ENCODE measurements around the gene TMEM163. TPM values are rescaled to one million over a fixed set of nuclear protein-coding genes. Genes with fewer than 3 reads are reported as not detected.

TMEM163 gene
- total and polyA plus RNA-seq, 2 donors (not counting 3 experiments of a cell fraction or from before 2014, with no cell fraction given): 1.0 to 2.8 TPM

DNA sequence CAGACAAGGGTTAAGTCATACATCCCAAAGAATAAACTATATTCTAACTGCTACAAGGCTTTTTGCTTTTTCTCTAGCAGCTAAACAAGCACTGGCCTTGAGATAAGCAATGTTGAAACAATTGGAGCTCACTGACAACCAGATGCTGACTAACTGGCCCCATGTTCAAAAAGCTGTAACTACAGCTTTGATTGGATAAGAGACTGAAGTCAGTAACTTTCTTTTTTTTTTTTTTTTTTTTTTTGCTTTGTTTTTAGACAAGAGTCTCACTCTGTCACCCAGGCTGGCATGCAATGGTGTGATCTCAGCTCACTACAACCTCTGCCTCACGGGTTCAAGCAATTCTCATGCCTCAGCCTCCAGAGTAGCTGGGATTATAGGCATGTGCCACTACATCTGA, 45.4 kb upstream of the TMEM163 start:
- TF ChIP-seq MYC (IDR thresholded peaks at IDR 0.05; ENCODE audit: low read depth, low read length): no peak
- TF ChIP-seq EZH2 (IDR thresholded peaks at IDR 0.05; ENCODE audit: borderline replicate concordance, low read depth, low read length, severe bottlenecking): no peak
- TF ChIP-seq, protein P1, sequence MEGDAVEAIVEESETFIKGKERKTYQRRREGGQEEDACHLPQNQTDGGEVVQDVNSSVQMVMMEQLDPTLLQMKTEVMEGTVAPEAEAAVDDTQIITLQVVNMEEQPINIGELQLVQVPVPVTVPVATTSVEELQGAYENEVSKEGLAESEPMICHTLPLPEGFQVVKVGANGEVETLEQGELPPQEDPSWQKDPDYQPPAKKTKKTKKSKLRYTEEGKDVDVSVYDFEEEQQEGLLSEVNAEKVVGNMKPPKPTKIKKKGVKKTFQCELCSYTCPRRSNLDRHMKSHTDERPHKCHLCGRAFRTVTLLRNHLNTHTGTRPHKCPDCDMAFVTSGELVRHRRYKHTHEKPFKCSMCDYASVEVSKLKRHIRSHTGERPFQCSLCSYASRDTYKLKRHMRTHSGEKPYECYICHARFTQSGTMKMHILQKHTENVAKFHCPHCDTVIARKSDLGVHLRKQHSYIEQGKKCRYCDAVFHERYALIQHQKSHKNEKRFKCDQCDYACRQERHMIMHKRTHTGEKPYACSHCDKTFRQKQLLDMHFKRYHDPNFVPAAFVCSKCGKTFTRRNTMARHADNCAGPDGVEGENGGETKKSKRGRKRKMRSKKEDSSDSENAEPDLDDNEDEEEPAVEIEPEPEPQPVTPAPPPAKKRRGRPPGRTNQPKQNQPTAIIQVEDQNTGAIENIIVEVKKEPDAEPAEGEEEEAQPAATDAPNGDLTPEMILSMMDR (IDR thresholded peaks at IDR 0.05; ENCODE audit: extremely low read depth in 1 of 2, insufficient read depth in 1 of 2, low read depth in 1 of 2, low read length in 2 of 2): no peak
- TF ChIP-seq POLR2AphosphoS5 (IDR thresholded peaks at IDR 0.05; ENCODE audit: insufficient read depth, low read depth, low read length): no peak
- TF ChIP-seq GATA2 (IDR thresholded peaks at IDR 0.05; ENCODE audit: insufficient read depth, insufficient read length, low read depth, low read length): no peak
- Histone ChIP-seq H3K9me1 (replicated peaks; ENCODE audit: control insufficient read depth, extremely low read depth, insufficient read depth, low read length) (no peaks in the 10 kb centered on the region), H3K4me2 (ENCODE audit: insufficient read depth, low read length) (no peak overlapping the region), H4K20me1 (replicated peaks; ENCODE audit: control insufficient read depth, extremely low read depth, insufficient read depth, low read length) (no peaks in the 10 kb centered on the region), H3K36me3 (ENCODE audit: control insufficient read depth in 2 of 2, extremely low read depth in 1 of 2, insufficient read depth in 2 of 2, low read length in 2 of 2) (no peaks in the 10 kb centered on the region), H2AFZ (ENCODE audit: low read depth, low read length) (no peak overlapping the region), H3K27ac (ENCODE audit: insufficient read depth, low read depth, low read length) (no peak overlapping the region), H3K4me1 (ENCODE audit: control insufficient read depth, extremely low read depth, insufficient read depth, low read length) (no peaks in the 10 kb centered on the region), H3K79me2 (ENCODE audit: control insufficient read depth, insufficient read depth, low read length) (no peaks in the 10 kb centered on the region), H3K9me3 (replicated peaks; ENCODE audit: control insufficient read depth, insufficient read depth, low read length) (no peaks in the 10 kb centered on the region), H3K9ac (replicated peaks; ENCODE audit: extremely low read depth, insufficient read depth, low read length) (no peak overlapping the region), H3K27me3 (ENCODE audit: control insufficient read depth in 2 of 2, insufficient read depth in 2 of 2, low read length in 2 of 2) (no peaks in the 10 kb centered on the region), H3K4me3 (replicated peaks in 1 of 3; ENCODE audit: insufficient read depth in 1 of 3, low read depth in 1 of 3, low read length in 3 of 3) (no peak overlapping the region)
- dilution Hi-C loops (cut with MboI; ENCODE audit: extremely low pct_ligation_motif_present, low sequenced_read_pairs): no loop called here
- BruUV-seq (replicated peaks): no TSS peak
- ChIA-PET POLR2A (no interaction called here), CTCF (interaction anchor here (0.7 to 2.1 kb wide), 6 partner anchors 12 to 225 kb away, joined by 3 to 13 read pairs (median 4); no protein-coding TSS in a partner anchor)
- peak; percentile 30 for DNase-seq (ENCODE audit: low read depth, low spot score)
- intact Hi-C loops (cut with micrococcal nuclease): no loop called here
- FAIRE-seq: no peak

- CTCF ChIA-PET: interaction anchor here (2.1 kb wide), 1 partner anchor 21 kb away, joined by 13 read pairs; no protein-coding TSS in a partner anchor
- FAIRE-seq: no peak
- Histone ChIP-seq H3K9me3 (replicated peaks; ENCODE audit: control insufficient read depth, insufficient read depth, low read length) (no peaks in the 10 kb centered on the region), H3K27me3 (ENCODE audit: control insufficient read depth in 2 of 2, insufficient read depth in 2 of 2, low read length in 2 of 2) (no peaks in the 10 kb centered on the region), H3K36me3 (ENCODE audit: control insufficient read depth in 2 of 2, extremely low read depth in 1 of 2, insufficient read depth in 2 of 2, low read length in 2 of 2) (no peaks in the 10 kb centered on the region), H2AFZ (ENCODE audit: low read depth, low read length) (no peak overlapping the region), H3K9me1 (replicated peaks; ENCODE audit: control insufficient read depth, extremely low read depth, insufficient read depth, low read length) (no peaks in the 10 kb centered on the region), H3K27ac (ENCODE audit: insufficient read depth, low read depth, low read length) (no peak overlapping the region), H3K4me1 (ENCODE audit: control insufficient read depth, extremely low read depth, insufficient read depth, low read length) (no peaks in the 10 kb centered on the region), H3K9ac (replicated peaks; ENCODE audit: extremely low read depth, insufficient read depth, low read length) (no peak overlapping the region), H3K4me3 (replicated peaks in 1 of 3; ENCODE audit: insufficient read depth in 1 of 3, low read depth in 1 of 3, low read length in 3 of 3) (no peak overlapping the region), H3K79me2 (ENCODE audit: control insufficient read depth, insufficient read depth, low read length) (no peaks in the 10 kb centered on the region), H3K4me2 (ENCODE audit: insufficient read depth, low read length) (no peak overlapping the region), H4K20me1 (replicated peaks; ENCODE audit: control insufficient read depth, extremely low read depth, insufficient read depth, low read length) (no peaks in the 10 kb centered on the region)
- POLR2A ChIA-PET: no interaction called here
- TF ChIP-seq POLR2AphosphoS5 (IDR thresholded peaks at IDR 0.05; ENCODE audit: insufficient read depth, low read depth, low read length): no peak
- TF ChIP-seq JUN (IDR thresholded peaks at IDR 0.05; ENCODE audit: borderline replicate concordance, insufficient read depth, insufficient read length, low read depth): no peak
- TF ChIP-seq MAX (IDR thresholded peaks at IDR 0.05; ENCODE audit: insufficient read depth, insufficient read length): no peak
- TF ChIP-seq FOS (IDR thresholded peaks at IDR 0.05; ENCODE audit: borderline replicate concordance, insufficient read depth, low read length): no peak
- no peak for TF ChIP-seq MYC (IDR thresholded peaks at IDR 0.05; ENCODE audit: low read depth, low read length)
- TF ChIP-seq, protein P1 (IDR thresholded peaks at IDR 0.05; ENCODE audit: extremely low read depth in 1 of 2, insufficient read depth in 1 of 2, low read depth in 1 of 2, low read length in 2 of 2): no peak
- no peak for TF ChIP-seq EZH2 (IDR thresholded peaks at IDR 0.05; ENCODE audit: borderline replicate concordance, low read depth, low read length, severe bottlenecking)
- no peak for TF ChIP-seq POLR2A (IDR thresholded peaks at IDR 0.05; ENCODE audit: low read depth, low read length)
- TF ChIP-seq GATA2 (IDR thresholded peaks at IDR 0.05; ENCODE audit: insufficient read depth, insufficient read length, low read depth, low read length): no peak
- intact Hi-C loops (cut with micrococcal nuclease): no loop called here
- BruUV-seq (replicated peaks): no TSS peak
- DNase-seq (ENCODE audit: low read depth, low spot score): peak; percentile 12
- dilution Hi-C loops (cut with MboI; ENCODE audit: extremely low pct_ligation_motif_present, low sequenced_read_pairs): no loop called here
Measured at GRCh38 chr2:134763164-134763710, 44.4 kb upstream of the TMEM163 start.
